Measurements from ENCODE around the gene LDAH. TPM values are rescaled to one million over a fixed set of nuclear protein-coding genes. Genes with fewer than 3 reads are reported as not detected.

Gene LDAH
- total and polyA plus RNA-seq, 2 donors (not counting 3 experiments of a cell fraction or from before 2014, with no cell fraction given) = 12.3 to 24.0 TPM

DNA sequence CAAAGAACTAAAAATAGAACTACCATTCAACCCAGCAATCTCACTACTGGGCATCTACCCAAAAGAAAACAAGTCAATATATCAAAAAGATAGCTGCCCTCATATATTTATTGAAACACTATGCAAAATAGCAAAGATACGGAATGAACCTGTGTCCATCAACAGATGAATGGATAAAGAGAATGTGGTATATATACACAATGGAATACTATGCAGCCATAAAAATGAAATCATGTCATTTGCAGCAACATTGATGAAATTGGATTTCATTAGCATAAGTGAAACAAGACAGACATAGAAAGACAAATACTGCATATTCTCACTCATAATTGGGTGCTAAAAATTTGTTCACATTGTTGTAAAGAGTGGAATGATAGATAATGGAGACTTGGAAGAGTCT is 16.2 kb upstream of the LDAH start:
- DNase-seq (ENCODE audit: low read depth, low spot score) = no peak
- TF ChIP-seq POLR2AphosphoS5 (IDR thresholded peaks at IDR 0.05; ENCODE audit: insufficient read depth, low read depth, low read length) = no peak
- TF ChIP-seq GATA2 (IDR thresholded peaks at IDR 0.05; ENCODE audit: insufficient read depth, insufficient read length, low read depth, low read length) = no peak
- no peak for TF ChIP-seq EZH2 (IDR thresholded peaks at IDR 0.05; ENCODE audit: borderline replicate concordance, low read depth, low read length, severe bottlenecking)
- TF ChIP-seq FOS (IDR thresholded peaks at IDR 0.05; ENCODE audit: borderline replicate concordance, insufficient read depth, low read length) = no peak
- no peak for FAIRE-seq
- no peak overlapping the region for H3K4me3 ChIP-seq (replicated peaks in 1 of 3; ENCODE audit: insufficient read depth in 1 of 3, low read depth in 1 of 3, low read length in 3 of 3)
- no peak overlapping the region for H3K4me2 ChIP-seq (ENCODE audit: insufficient read depth, low read length)
- dilution Hi-C loops (cut with MboI; ENCODE audit: extremely low pct_ligation_motif_present, low sequenced_read_pairs) = no loop called here
- intact Hi-C loops (cut with micrococcal nuclease) = no loop called here
- H4K20me1 ChIP-seq (replicated peaks; ENCODE audit: control insufficient read depth, extremely low read depth, insufficient read depth, low read length) = no peaks in the 10 kb centered on the region
- H3K4me1 ChIP-seq (ENCODE audit: control insufficient read depth, extremely low read depth, insufficient read depth, low read length) = no peaks in the 10 kb centered on the region
- H3K9ac ChIP-seq (replicated peaks; ENCODE audit: extremely low read depth, insufficient read depth, low read length) = no peak overlapping the region
- ChIA-PET POLR2A (no interaction called here), CTCF (no interaction called here)
- no TSS peak for BruUV-seq (replicated peaks)
- no peak overlapping the region for H2AFZ ChIP-seq (ENCODE audit: low read depth, low read length)
- H3K9me1 ChIP-seq (replicated peaks; ENCODE audit: control insufficient read depth, extremely low read depth, insufficient read depth, low read length) = no peaks in the 10 kb centered on the region
- peaks cover 0 to 2% of the 10 kb centered on the region in 2 experiments for H3K27me3 ChIP-seq (ENCODE audit: control insufficient read depth in 2 of 2, insufficient read depth in 2 of 2, low read length in 2 of 2)
- no peak overlapping the region for H3K27ac ChIP-seq (ENCODE audit: insufficient read depth, low read depth, low read length)
- no peaks in the 10 kb centered on the region for H3K79me2 ChIP-seq (ENCODE audit: control insufficient read depth, insufficient read depth, low read length)
- H3K9me3 ChIP-seq (replicated peaks; ENCODE audit: control insufficient read depth, insufficient read depth, low read length) = no peaks in the 10 kb centered on the region
- H3K36me3 ChIP-seq (ENCODE audit: control insufficient read depth in 2 of 2, extremely low read depth in 1 of 2, insufficient read depth in 2 of 2, low read length in 2 of 2) = no peaks in the 10 kb centered on the region

DNA sequence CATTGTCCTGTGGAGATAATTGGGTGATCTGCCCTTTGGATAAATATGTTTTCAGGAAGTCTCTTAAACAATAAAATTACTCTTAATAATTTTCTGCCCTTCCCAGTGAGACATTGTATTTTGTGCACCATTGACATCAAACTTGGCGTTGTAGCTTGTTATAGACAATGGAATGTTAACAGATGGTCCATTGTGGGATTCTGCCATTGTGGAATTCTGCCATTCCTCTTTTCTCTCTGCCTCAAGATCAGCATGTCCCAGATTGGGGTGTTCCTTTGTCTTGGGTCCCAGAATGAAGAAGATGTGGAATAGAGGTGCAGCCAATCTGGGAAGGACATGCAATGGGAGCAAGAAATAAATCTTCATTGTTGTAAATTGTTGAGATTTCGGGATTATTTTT is 15.1 kb upstream of the LDAH start:
- no peaks in the 10 kb centered on the region for H3K4me1 ChIP-seq (ENCODE audit: control insufficient read depth, extremely low read depth, insufficient read depth, low read length)
- BruUV-seq (replicated peaks) = no TSS peak
- no peak overlapping the region for H3K9ac ChIP-seq (replicated peaks; ENCODE audit: extremely low read depth, insufficient read depth, low read length)
- H3K4me2 ChIP-seq (ENCODE audit: insufficient read depth, low read length) = no peak overlapping the region
- H3K9me3 ChIP-seq (replicated peaks; ENCODE audit: control insufficient read depth, insufficient read depth, low read length) = no peaks in the 10 kb centered on the region
- TF ChIP-seq FOS (IDR thresholded peaks at IDR 0.05; ENCODE audit: borderline replicate concordance, insufficient read depth, low read length) (no peak), POLR2AphosphoS5 (IDR thresholded peaks at IDR 0.05; ENCODE audit: insufficient read depth, low read depth, low read length) (no peak), JUN (IDR thresholded peaks at IDR 0.05; ENCODE audit: borderline replicate concordance, insufficient read depth, insufficient read length, low read depth) (no peak), MYC (IDR thresholded peaks at IDR 0.05; ENCODE audit: low read depth, low read length) (no peak), POLR2A (IDR thresholded peaks at IDR 0.05; ENCODE audit: low read depth, low read length) (no peak), GATA2 (IDR thresholded peaks at IDR 0.05; ENCODE audit: insufficient read depth, insufficient read length, low read depth, low read length) (no peak), EZH2 (IDR thresholded peaks at IDR 0.05; ENCODE audit: borderline replicate concordance, low read depth, low read length, severe bottlenecking) (no peak)
- TF ChIP-seq, protein P1, sequence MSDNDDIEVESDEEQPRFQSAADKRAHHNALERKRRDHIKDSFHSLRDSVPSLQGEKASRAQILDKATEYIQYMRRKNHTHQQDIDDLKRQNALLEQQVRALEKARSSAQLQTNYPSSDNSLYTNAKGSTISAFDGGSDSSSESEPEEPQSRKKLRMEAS (IDR thresholded peaks at IDR 0.05; ENCODE audit: insufficient read depth, insufficient read length) = no peak
- TF ChIP-seq, protein P2, sequence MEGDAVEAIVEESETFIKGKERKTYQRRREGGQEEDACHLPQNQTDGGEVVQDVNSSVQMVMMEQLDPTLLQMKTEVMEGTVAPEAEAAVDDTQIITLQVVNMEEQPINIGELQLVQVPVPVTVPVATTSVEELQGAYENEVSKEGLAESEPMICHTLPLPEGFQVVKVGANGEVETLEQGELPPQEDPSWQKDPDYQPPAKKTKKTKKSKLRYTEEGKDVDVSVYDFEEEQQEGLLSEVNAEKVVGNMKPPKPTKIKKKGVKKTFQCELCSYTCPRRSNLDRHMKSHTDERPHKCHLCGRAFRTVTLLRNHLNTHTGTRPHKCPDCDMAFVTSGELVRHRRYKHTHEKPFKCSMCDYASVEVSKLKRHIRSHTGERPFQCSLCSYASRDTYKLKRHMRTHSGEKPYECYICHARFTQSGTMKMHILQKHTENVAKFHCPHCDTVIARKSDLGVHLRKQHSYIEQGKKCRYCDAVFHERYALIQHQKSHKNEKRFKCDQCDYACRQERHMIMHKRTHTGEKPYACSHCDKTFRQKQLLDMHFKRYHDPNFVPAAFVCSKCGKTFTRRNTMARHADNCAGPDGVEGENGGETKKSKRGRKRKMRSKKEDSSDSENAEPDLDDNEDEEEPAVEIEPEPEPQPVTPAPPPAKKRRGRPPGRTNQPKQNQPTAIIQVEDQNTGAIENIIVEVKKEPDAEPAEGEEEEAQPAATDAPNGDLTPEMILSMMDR (IDR thresholded peaks at IDR 0.05; ENCODE audit: extremely low read depth in 1 of 2, insufficient read depth in 1 of 2, low read depth in 1 of 2, low read length in 2 of 2) = no peak
- FAIRE-seq (no peak), DNase-seq (ENCODE audit: low read depth, low spot score) (no peak)
- dilution Hi-C loops (cut with MboI; ENCODE audit: extremely low pct_ligation_motif_present, low sequenced_read_pairs) = no loop called here
- CTCF ChIA-PET = no interaction called here
- H3K4me3 ChIP-seq (replicated peaks in 1 of 3; ENCODE audit: insufficient read depth in 1 of 3, low read depth in 1 of 3, low read length in 3 of 3) = no peak overlapping the region
- H3K27me3 ChIP-seq (ENCODE audit: control insufficient read depth in 2 of 2, insufficient read depth in 2 of 2, low read length in 2 of 2) = peaks cover 0 to 2% of the 10 kb centered on the region in 2 experiments
- POLR2A ChIA-PET = no interaction called here
- H4K20me1 ChIP-seq (replicated peaks; ENCODE audit: control insufficient read depth, extremely low read depth, insufficient read depth, low read length) = no peaks in the 10 kb centered on the region
- H2AFZ ChIP-seq (ENCODE audit: low read depth, low read length) = no peak overlapping the region
- H3K79me2 ChIP-seq (ENCODE audit: control insufficient read depth, insufficient read depth, low read length) = no peaks in the 10 kb centered on the region
- H3K27ac ChIP-seq (ENCODE audit: insufficient read depth, low read depth, low read length) = no peak overlapping the region
- H3K9me1 ChIP-seq (replicated peaks; ENCODE audit: control insufficient read depth, extremely low read depth, insufficient read depth, low read length) = no peaks in the 10 kb centered on the region
- intact Hi-C loops (cut with micrococcal nuclease) = no loop called here
- H3K36me3 ChIP-seq (ENCODE audit: control insufficient read depth in 2 of 2, extremely low read depth in 1 of 2, insufficient read depth in 2 of 2, low read length in 2 of 2) = no peaks in the 10 kb centered on the region

Measured in endothelial cell of umbilical vein (primary cell).